Activated CD4-positive, alpha-beta T cell treated with anti-CD3 and anti-CD28 coated beads for 1 hour (primary cell): Measurements from ENCODE around the gene HMHB1.

Source experiments
- DNase-seq: peaks from one replicate; pipeline ENCODE4 v3.0.0-alpha.2; 2020

The HMHB1 gene

GRCh38 chr5:143812085-143812705 is at the start of gene HMHB1:
Gene HMHB1, plus strand, starts transcription at chr5:143812161.
- no peak for DNase-seq

- no peak for DNase-seq
Observed at GRCh38 chr5:143762636-143763220, 49.2 kb upstream of the HMHB1 start.

GRCh38 chr5:143767162-143767561 is 44.8 kb upstream of the HMHB1 start:
- DNase-seq: no peak

- DNase-seq: no peak
Observed at GRCh38 chr5:143769026-143769786, 42.8 kb upstream of the HMHB1 start.

GRCh38 chr5:143770450-143770849 is 41.5 kb upstream of the HMHB1 start:
- DNase-seq: no peak

GRCh38 chr5:143771189-143771588 is 40.8 kb upstream of the HMHB1 start:
- no peak for DNase-seq

- no peak for DNase-seq
Observed at GRCh38 chr5:143771602-143772001, 40.4 kb upstream of the HMHB1 start.

GRCh38 chr5:143772621-143773020 is 39.3 kb upstream of the HMHB1 start:
- DNase-seq: no peak

GRCh38 chr5:143775258-143775657 is 36.7 kb upstream of the HMHB1 start:
- DNase-seq: no peak

GRCh38 chr5:143776951-143777350 is 35.0 kb upstream of the HMHB1 start:
- DNase-seq: no peak

- no peak for DNase-seq
Observed at GRCh38 chr5:143779506-143779905, 32.5 kb upstream of the HMHB1 start.

- no peak for DNase-seq
Observed at GRCh38 chr5:143781993-143782520, 29.9 kb upstream of the HMHB1 start.

- DNase-seq: no peak
Observed at GRCh38 chr5:143782588-143783386, 29.2 kb upstream of the HMHB1 start.

GRCh38 chr5:143788401-143788800 is 23.6 kb upstream of the HMHB1 start:
- DNase-seq: no peak

GRCh38 chr5:143790457-143791112 is 21.4 kb upstream of the HMHB1 start:
- no peak for DNase-seq

- DNase-seq: no peak
Observed at GRCh38 chr5:143791848-143792731, 19.9 kb upstream of the HMHB1 start.

- DNase-seq: no peak
Observed at GRCh38 chr5:143793249-143793648, 18.7 kb upstream of the HMHB1 start.

GRCh38 chr5:143796125-143796524 is 15.8 kb upstream of the HMHB1 start:
- DNase-seq: no peak

- DNase-seq: no peak
Observed at GRCh38 chr5:143796753-143797152, 15.2 kb upstream of the HMHB1 start.

- no peak for DNase-seq
Observed at GRCh38 chr5:143800715-143801114, 11.2 kb upstream of the HMHB1 start.

- no peak for DNase-seq
Observed at GRCh38 chr5:143801252-143801939, 10.6 kb upstream of the HMHB1 start.
